H1 (cell line): ENCODE results near the gene NUB1. TPM values are rescaled to one million over a fixed set of nuclear protein-coding genes. Genes with fewer than 3 reads are reported as not detected.

Source experiments
- CTCF ChIA-PET: fragments of 300-600 bp; sonication (Branson Sonifier 250); formaldehyde crosslinking; loops from one replicate; lab custom pipeline; 2021; ENCODE audit not compliant: partially characterized antibody; lab: Charles Lee
- POLR2A ChIA-PET: fragments of 300-600 bp; sonication (Branson Sonifier 250); formaldehyde crosslinking; loops from one replicate; lab custom pipeline; 2021; ENCODE audit warnings: inconsistent platforms; ENCODE audit not compliant: partially characterized antibody; lab: Charles Lee
- DNase-seq, 2 experiments: peaks; one replicate each; pipeline versions ENCODE4 v3.0.0 to v3.0.0-alpha.2; 2010 to 2022; ENCODE audit warnings: low spot score in 2 of 2, low read depth in 1 of 2, mixed read lengths in 1 of 2
- FAIRE-seq: peaks from 2 replicates; lab custom pipeline; 2011; peaks lifted over from hg19 to GRCh38; lab: Jason Lieb, UNC
- H2AFZ ChIP-seq: 2 replicates; pipeline ENCODE4 v1.8.1; 2012; ENCODE audit warnings: low read length, inconsistent platforms
- H2AK5ac ChIP-seq: 2 replicates; pipeline ENCODE4 v1.6.1; 2013; ENCODE audit warnings: low read depth, low read length
- H2BK120ac ChIP-seq: replicated peaks from 2 replicates; pipeline ENCODE3; 2013; ENCODE audit warnings: low read depth, low read length, inconsistent platforms
- H2BK12ac ChIP-seq: 2 replicates; pipeline ENCODE4 v1.6.1; 2013; ENCODE audit warnings: low read depth, low read length
- H2BK15ac ChIP-seq: 2 replicates; pipeline ENCODE4 v1.6.1; 2013; ENCODE audit warnings: low read length
- H2BK20ac ChIP-seq: 2 replicates; pipeline ENCODE4 v1.6.1; 2013; ENCODE audit warnings: low read length
- H2BK5ac ChIP-seq: 2 replicates; pipeline ENCODE4 v1.6.1; 2013; ENCODE audit warnings: low read depth, low read length
- H3K14ac ChIP-seq: 2 replicates; pipeline ENCODE4 v1.6.1; 2013; ENCODE audit warnings: inconsistent platforms; ENCODE audit not compliant: insufficient read length
- H3K18ac ChIP-seq: 2 replicates; pipeline ENCODE4 v1.6.1; 2013; ENCODE audit warnings: low read length; ENCODE audit errors: extremely low read depth
- H3K23ac ChIP-seq: 2 replicates; pipeline ENCODE4 v1.6.1; 2013; ENCODE audit warnings: inconsistent platforms; ENCODE audit not compliant: insufficient read length
- H3K23me2 ChIP-seq: 2 replicates; pipeline ENCODE4 v1.6.1; 2013; ENCODE audit warnings: low read depth, low read length
- H3K27ac ChIP-seq: 2 replicates; pipeline ENCODE4 v1.6.1; 2011; ENCODE audit warnings: low read depth, low read length, inconsistent platforms
- H3K27me3 ChIP-seq, 4 experiments: replicated peaks in 1 of 4; 1 replicate in 1 of 4; 2 replicates in 3 of 4; pipeline versions ENCODE4 v1.6.1 to v1.8.1; 2011 to 2013; ENCODE audit warnings: low read length in 3 of 4, mild to moderate bottlenecking in 3 of 4, inconsistent platforms in 2 of 4, mixed read lengths in 2 of 4, moderate library complexity in 1 of 4; ENCODE audit not compliant: control insufficient read depth in 3 of 4, insufficient read depth in 3 of 4; ENCODE audit errors: extremely low read depth in 1 of 4
- H3K36me3 ChIP-seq, 4 experiments: 2 replicates each; pipeline versions ENCODE4 v1.6.1 to v1.8.1; 2011 to 2013; ENCODE audit warnings: mild to moderate bottlenecking in 4 of 4, low read length in 3 of 4, moderate library complexity in 2 of 4, control low read depth in 1 of 4, inconsistent platforms in 1 of 4; ENCODE audit not compliant: insufficient read depth in 4 of 4, control insufficient read depth in 2 of 4
- H3K4ac ChIP-seq: replicated peaks from 2 replicates; pipeline ENCODE3; 2013; ENCODE audit warnings: low read length, low read depth, mixed read lengths, inconsistent platforms; ENCODE audit not compliant: insufficient read length
- H3K4me1 ChIP-seq, 4 experiments: replicated peaks in 1 of 4; 1 replicate in 1 of 4; 2 replicates in 3 of 4; pipeline versions ENCODE4 v1.6.1 to v1.8.1; 2011 to 2013; ENCODE audit warnings: low read length in 3 of 4, inconsistent platforms in 2 of 4, mixed read lengths in 1 of 4; ENCODE audit not compliant: insufficient read depth in 4 of 4, control insufficient read depth in 3 of 4
- H3K4me2 ChIP-seq, 2 experiments: 2 replicates each; pipeline versions ENCODE4 v1.6.1 to v1.8.1; 2011 to 2013; ENCODE audit warnings: low read depth in 2 of 2, low read length in 2 of 2, control low read depth in 1 of 2, inconsistent platforms in 1 of 2, mild to moderate bottlenecking in 1 of 2; ENCODE audit not compliant: insufficient read depth in 1 of 2
- H3K4me3 ChIP-seq, 4 experiments: fragments of 200-600, 300-600 bp in 1 of 4; sonication (generic), shearing (Covaris generic), sonication (Bioruptor Twin) in 1 of 4; 2 replicates each; pipeline versions ENCODE4 v1.5.1 to v1.8.1; 2011 to 2016; ENCODE audit warnings: low read length in 4 of 4, low read depth in 3 of 4, control low read depth in 2 of 4, inconsistent platforms in 2 of 4, mild to moderate bottlenecking in 2 of 4, mixed read lengths in 1 of 4, moderate library complexity in 1 of 4; ENCODE audit not compliant: insufficient read depth in 2 of 4; ENCODE audit errors: extremely low read depth in 1 of 4
- H3K56ac ChIP-seq: replicated peaks from 2 replicates; pipeline ENCODE3; 2013; ENCODE audit warnings: low read depth, mild to moderate bottlenecking, mixed read lengths, low read length, inconsistent platforms; ENCODE audit not compliant: insufficient read length
- H3K79me1 ChIP-seq: 2 replicates; pipeline ENCODE4 v1.6.1; 2013; ENCODE audit warnings: low read depth, low read length, control low read depth
- H3K79me2 ChIP-seq, 2 experiments: 2 replicates each; pipeline versions ENCODE4 v1.6.1 to v1.8.1; 2012 to 2013; ENCODE audit warnings: low read length in 2 of 2, mild to moderate bottlenecking in 2 of 2, inconsistent platforms in 1 of 2; ENCODE audit not compliant: insufficient read depth in 2 of 2, control insufficient read depth in 1 of 2
- H3K9ac ChIP-seq, 4 experiments: replicated peaks in 1 of 4; 1 replicate in 1 of 4; 2 replicates in 3 of 4; pipeline versions ENCODE4 v1.6.1 to v1.8.1; 2011 to 2013; ENCODE audit warnings: low read depth in 3 of 4, low read length in 3 of 4, control low read depth in 2 of 4, mild to moderate bottlenecking in 2 of 4, moderate library complexity in 2 of 4, inconsistent platforms in 1 of 4; ENCODE audit errors: extremely low read depth in 1 of 4
- H3K9me3 ChIP-seq, 2 experiments: 2 replicates each; pipeline versions ENCODE4 v1.6.1 to v1.8.1; 2012 to 2013; ENCODE audit warnings: mild to moderate bottlenecking in 2 of 2, moderate library complexity in 2 of 2, control low read depth in 1 of 2, inconsistent platforms in 1 of 2, low read depth in 1 of 2, low read length in 1 of 2, mixed read lengths in 1 of 2; ENCODE audit not compliant: insufficient read depth in 2 of 2
- H4K20me1 ChIP-seq, 2 experiments: replicated peaks in 1 of 2; 2 replicates each; pipeline versions ENCODE3 to v1.8.1; 2011 to 2013; ENCODE audit warnings: inconsistent platforms in 2 of 2, low read length in 2 of 2, mild to moderate bottlenecking in 1 of 2; ENCODE audit not compliant: insufficient read depth in 2 of 2, control insufficient read depth in 1 of 2
- H4K5ac ChIP-seq: 2 replicates; pipeline ENCODE4 v1.6.1; 2013; ENCODE audit warnings: low read length, low read depth, mixed read lengths, inconsistent platforms; ENCODE audit not compliant: insufficient read length
- H4K8ac ChIP-seq: 2 replicates; pipeline ENCODE4 v1.8.0; 2013; ENCODE audit warnings: mild to moderate bottlenecking, moderate library complexity, low read length, inconsistent platforms; ENCODE audit not compliant: insufficient read depth; ENCODE audit errors: extremely low read depth
- H4K91ac ChIP-seq: replicated peaks from 2 replicates; pipeline ENCODE3; 2013; ENCODE audit warnings: low read length, mixed read lengths, inconsistent platforms; ENCODE audit not compliant: insufficient read length
- BRCA1 ChIP-seq: IDR thresholded peaks from 2 replicates; pipeline ENCODE4 v1.6.1; 2012; ENCODE audit warnings: low read depth, low read length, improper control_type of control experiment
- CHD2 ChIP-seq: IDR thresholded peaks from 2 replicates; pipeline ENCODE4 v1.6.1; 2012; ENCODE audit warnings: low read length, improper control_type of control experiment
- JUN ChIP-seq: IDR thresholded peaks from 2 replicates; pipeline ENCODE4 v1.6.1; 2011; ENCODE audit warnings: low read depth, mild to moderate bottlenecking, improper control_type of control experiment, low read length
- RNF2 ChIP-seq: fragments of 200-900, 300-1000 bp; sonication (generic); IDR thresholded peaks from 2 replicates; pipeline ENCODE4 v1.7.1; 2016; ENCODE audit warnings: borderline replicate concordance, low read depth, mild to moderate bottlenecking, antibody characterized with exemption, low read length; ENCODE audit not compliant: poor library complexity, severe bottlenecking; ENCODE audit errors: missing control alignments
- TCF12 ChIP-seq: IDR thresholded peaks from 2 replicates; pipeline ENCODE4 v1.6.1; 2011; ENCODE audit warnings: low read depth, mild to moderate bottlenecking, low read length
- WGBS, 2 experiments: shearing (Covaris generic) in 1 of 2; methylation state at CpG; one replicate each; pipeline versions ENCODE4 v1.1.6 to v1.1.7; 2013 to 2015; ENCODE audit warnings: low lambda C conversion rate in 2 of 2, mixed read lengths in 2 of 2, inconsistent platforms in 1 of 2, low coverage in 1 of 2, missing lambda C conversion rate in 1 of 2; ENCODE audit not compliant: insufficient replicate concordance in 2 of 2, insufficient coverage in 1 of 2, insufficient read length in 1 of 2; ENCODE audit errors: extremely low coverage in 1 of 2, missing lambda C conversion rate in 1 of 2; 5-methylcytosine and 5-hydroxymethylcytosine counted together
- polyA plus RNA-seq, 7 experiments: library from polyadenylated mRNA; depleted of rRNA in 3 of 7; stranded (reverse) in 5 of 7; unstranded in 2 of 7; fragments of >200 nt in 5 of 7; fragments of 200-250 nt in 2 of 7; gene quantifications; 1 replicate in 5 of 7; 2 replicates in 1 of 7; 4 replicates in 1 of 7; pipeline versions ENCODE4 v1.2.1 to v1.2.3, GENCODE V29; 2011 to 2013; ENCODE audit warnings: missing spikeins in 2 of 7, mixed read lengths in 2 of 7
- total RNA-seq: library from RNA; stranded (reverse); fragmentation: NEBNext Ultra II Directional; extraction: Animal tissue kit (Norgen Biotek cat#: 25700); gene quantifications from 2 replicates; pipeline ENCODE4 v1.2.1, GENCODE V29; 2021

The NUB1 gene
- total and polyA plus RNA-seq, 2 of the 8 experiments (the other 6 are each of a cell fraction or from before 2014, with no cell fraction given), result 22.1 to 43.5 TPM

GRCh38 chr7:151366166-151366879 is 24.7 kb downstream of the NUB1 start:
- ChIA-PET CTCF (interaction anchor here (0.8 to 16.9 kb wide), 10 partner anchors 9 to 394 kb away, joined by 3 to 185 read pairs (median 4); partner anchors contain the start of gene CRYGN), POLR2A (interaction anchor here (0.9 to 1.3 kb wide), 4 partner anchors 9 to 86 kb away, joined by 3 to 4 read pairs (median 4); no protein-coding TSS in a partner anchor)
- H2AFZ ChIP-seq, result no peak overlapping the region
- H3K23me2 ChIP-seq, result no peaks in the 10 kb centered on the region
- H3K27me3 ChIP-seq, result no peaks in the 10 kb centered on the region; a peak in 1 of 7 replicates
- no peak overlapping the region for H4K91ac ChIP-seq
- no peak overlapping the region for H3K23ac ChIP-seq
- H2BK15ac ChIP-seq, result no peak overlapping the region
- no peak overlapping the region for H3K56ac ChIP-seq
- no peaks in the 10 kb centered on the region; a peak in 1 of 7 replicates for H3K4me1 ChIP-seq
- no peak overlapping the region for H2AK5ac ChIP-seq
- H3K79me2 ChIP-seq, result no peaks in the 10 kb centered on the region
- no peak overlapping the region for H3K14ac ChIP-seq
- no peak overlapping the region for H3K27ac ChIP-seq
- no peak overlapping the region for H2BK20ac ChIP-seq
- WGBS, 2 experiments, result 84% methylated on average over 9 of the region's 9 CpGs; no CpG with 5 or more reads in 1 of the 2 experiments
- H3K9me3 ChIP-seq, result no peaks in the 10 kb centered on the region
- peaks cover 0 to 10% (median under 1%) of the 10 kb centered on the region in 4 experiments; a peak in 3 of 8 replicates for H3K36me3 ChIP-seq
- no peak overlapping the region for H4K5ac ChIP-seq
- no peak overlapping the region for H3K4ac ChIP-seq
- H4K20me1 ChIP-seq, result no peaks in the 10 kb centered on the region
- no peak overlapping the region for H3K18ac ChIP-seq
- no peak overlapping the region for H3K4me3 ChIP-seq
- no peak overlapping the region for H4K8ac ChIP-seq
- FAIRE-seq (no peak), DNase-seq (peak in 1 of 2 experiments; percentile 29)
- TF ChIP-seq TCF12, result no peak
- TF ChIP-seq JUN, result no peak
- no peak for TF ChIP-seq BRCA1
- TF ChIP-seq RNF2, result no peak
- no peak for TF ChIP-seq CHD2
- H2BK120ac ChIP-seq, result no peak overlapping the region
- no peak overlapping the region for H2BK5ac ChIP-seq
- no peaks in the 10 kb centered on the region for H3K79me1 ChIP-seq
- H2BK12ac ChIP-seq, result no peak overlapping the region
- H3K4me2 ChIP-seq, result no peak overlapping the region
- H3K9ac ChIP-seq, result no peak overlapping the region
